Measurements from ENCODE around the gene SAA1.

The SAA1 gene

DNA sequence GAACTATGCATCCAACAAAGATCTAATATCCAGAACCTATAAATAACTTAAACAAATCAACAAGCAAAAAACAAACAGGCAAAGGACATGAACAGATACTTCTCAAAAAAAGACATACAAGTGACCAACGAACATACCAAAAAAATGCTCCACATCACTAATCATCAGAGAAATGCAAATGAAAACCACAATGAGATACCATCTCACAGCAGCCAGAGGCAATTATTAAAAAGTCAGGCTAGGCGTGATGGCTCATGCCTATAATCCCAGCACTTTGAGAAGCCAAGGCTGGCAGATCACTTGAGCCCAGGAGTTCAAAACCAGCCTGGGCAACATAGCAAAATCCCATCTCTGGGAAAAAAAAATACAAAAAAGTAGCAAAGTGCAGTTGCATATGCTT lies 40.2 kb upstream of the SAA1 start:
- POLR2A ChIA-PET: no interaction called here
- Histone ChIP-seq H3K4me1 (ENCODE audit: control insufficient read depth, insufficient read depth, low read length) (no peaks in the 10 kb centered on the region), H3K36me3 (ENCODE audit: control insufficient read depth in 2 of 2, insufficient read depth in 1 of 2, low read length in 2 of 2) (no peaks in the 10 kb centered on the region), H3K4me3 (ENCODE audit: low read depth, low read length) (no peak overlapping the region), H3K9me3 (ENCODE audit: control insufficient read depth, insufficient read depth, low read depth, low read length) (no peaks in the 10 kb centered on the region), H3K27ac (ENCODE audit: extremely low read depth, low read depth, low read length) (no peak overlapping the region)
- TF ChIP-seq ZNF843 (tag by site-specific recombination; IDR thresholded peaks at IDR 0.05): no peak
- no peak for TF ChIP-seq ZNF426 (tag by site-specific recombination; IDR thresholded peaks at IDR 0.05)
- TF ChIP-seq, protein P1, sequence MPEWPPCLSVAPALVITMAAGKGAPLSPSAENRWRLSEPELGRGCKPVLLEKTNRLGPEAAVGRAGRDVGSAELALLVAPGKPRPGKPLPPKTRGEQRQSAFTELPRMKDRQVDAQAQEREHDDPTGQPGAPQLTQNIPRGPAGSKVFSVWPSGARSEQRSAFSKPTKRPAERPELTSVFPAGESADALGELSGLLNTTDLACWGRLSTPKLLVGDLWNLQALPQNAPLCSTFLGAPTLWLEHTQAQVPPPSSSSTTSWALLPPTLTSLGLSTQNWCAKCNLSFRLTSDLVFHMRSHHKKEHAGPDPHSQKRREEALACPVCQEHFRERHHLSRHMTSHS (tag by site-specific recombination; IDR thresholded peaks at IDR 0.05): no peak
- no peak for TF ChIP-seq ZNF580 (tag by site-specific recombination; IDR thresholded peaks at IDR 0.05)
- TF ChIP-seq TCF7L2 (IDR thresholded peaks at IDR 0.05; ENCODE audit: borderline replicate concordance, low read depth, low read length): no peak
- CTCF ChIA-PET: interaction anchor here (0.7 to 4.7 kb wide), 2 partner anchors 18 to 111 kb away, joined by 4 to 27 read pairs; no protein-coding TSS in a partner anchor

- ChIA-PET CTCF (interaction anchor here (0.9 to 1.1 kb wide), 2 partner anchors 14 to 114 kb away, joined by 3 read pairs; no protein-coding TSS in a partner anchor), POLR2A (no interaction called here)
- Histone ChIP-seq H3K4me1 (ENCODE audit: control insufficient read depth, insufficient read depth, low read length) (no peaks in the 10 kb centered on the region), H3K4me3 (ENCODE audit: low read depth, low read length) (no peak overlapping the region), H3K27ac (ENCODE audit: extremely low read depth, low read depth, low read length) (no peak overlapping the region), H3K9me3 (ENCODE audit: control insufficient read depth, insufficient read depth, low read depth, low read length) (no peaks in the 10 kb centered on the region), H3K36me3 (ENCODE audit: control insufficient read depth in 2 of 2, insufficient read depth in 1 of 2, low read length in 2 of 2) (no peaks in the 10 kb centered on the region)
- no peak for TF ChIP-seq RBAK (tag by site-specific recombination; IDR thresholded peaks at IDR 0.05)
- no peak for TF ChIP-seq ZNF146 (tag by site-specific recombination; IDR thresholded peaks at IDR 0.05)
- no peak for TF ChIP-seq ZFP3 (tag by site-specific recombination; IDR thresholded peaks at IDR 0.05; ENCODE audit: low read depth)
- TF ChIP-seq, protein P2, sequence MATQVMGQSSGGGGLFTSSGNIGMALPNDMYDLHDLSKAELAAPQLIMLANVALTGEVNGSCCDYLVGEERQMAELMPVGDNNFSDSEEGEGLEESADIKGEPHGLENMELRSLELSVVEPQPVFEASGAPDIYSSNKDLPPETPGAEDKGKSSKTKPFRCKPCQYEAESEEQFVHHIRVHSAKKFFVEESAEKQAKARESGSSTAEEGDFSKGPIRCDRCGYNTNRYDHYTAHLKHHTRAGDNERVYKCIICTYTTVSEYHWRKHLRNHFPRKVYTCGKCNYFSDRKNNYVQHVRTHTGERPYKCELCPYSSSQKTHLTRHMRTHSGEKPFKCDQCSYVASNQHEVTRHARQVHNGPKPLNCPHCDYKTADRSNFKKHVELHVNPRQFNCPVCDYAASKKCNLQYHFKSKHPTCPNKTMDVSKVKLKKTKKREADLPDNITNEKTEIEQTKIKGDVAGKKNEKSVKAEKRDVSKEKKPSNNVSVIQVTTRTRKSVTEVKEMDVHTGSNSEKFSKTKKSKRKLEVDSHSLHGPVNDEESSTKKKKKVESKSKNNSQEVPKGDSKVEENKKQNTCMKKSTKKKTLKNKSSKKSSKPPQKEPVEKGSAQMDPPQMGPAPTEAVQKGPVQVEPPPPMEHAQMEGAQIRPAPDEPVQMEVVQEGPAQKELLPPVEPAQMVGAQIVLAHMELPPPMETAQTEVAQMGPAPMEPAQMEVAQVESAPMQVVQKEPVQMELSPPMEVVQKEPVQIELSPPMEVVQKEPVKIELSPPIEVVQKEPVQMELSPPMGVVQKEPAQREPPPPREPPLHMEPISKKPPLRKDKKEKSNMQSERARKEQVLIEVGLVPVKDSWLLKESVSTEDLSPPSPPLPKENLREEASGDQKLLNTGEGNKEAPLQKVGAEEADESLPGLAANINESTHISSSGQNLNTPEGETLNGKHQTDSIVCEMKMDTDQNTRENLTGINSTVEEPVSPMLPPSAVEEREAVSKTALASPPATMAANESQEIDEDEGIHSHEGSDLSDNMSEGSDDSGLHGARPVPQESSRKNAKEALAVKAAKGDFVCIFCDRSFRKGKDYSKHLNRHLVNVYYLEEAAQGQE (tag by site-specific recombination; IDR thresholded peaks at IDR 0.05): no peak
- TF ChIP-seq ZNF449 (tag by site-specific recombination; IDR thresholded peaks at IDR 0.05): no peak
- no peak for TF ChIP-seq IKZF3 (tag by site-specific recombination; IDR thresholded peaks at IDR 0.05)
- TF ChIP-seq GLI2 (tag by site-specific recombination; IDR thresholded peaks at IDR 0.05; ENCODE audit: borderline replicate concordance, low read depth): no peak
- TF ChIP-seq, protein P3, sequence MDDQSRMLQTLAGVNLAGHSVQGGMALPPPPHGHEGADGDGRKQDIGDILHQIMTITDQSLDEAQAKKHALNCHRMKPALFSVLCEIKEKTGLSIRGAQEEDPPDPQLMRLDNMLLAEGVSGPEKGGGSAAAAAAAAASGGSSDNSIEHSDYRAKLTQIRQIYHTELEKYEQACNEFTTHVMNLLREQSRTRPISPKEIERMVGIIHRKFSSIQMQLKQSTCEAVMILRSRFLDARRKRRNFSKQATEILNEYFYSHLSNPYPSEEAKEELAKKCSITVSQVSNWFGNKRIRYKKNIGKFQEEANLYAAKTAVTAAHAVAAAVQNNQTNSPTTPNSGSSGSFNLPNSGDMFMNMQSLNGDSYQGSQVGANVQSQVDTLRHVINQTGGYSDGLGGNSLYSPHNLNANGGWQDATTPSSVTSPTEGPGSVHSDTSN (CRISPR knock-in tag; IDR thresholded peaks at IDR 0.05): no peak
- TF ChIP-seq ZNF530 (tag by site-specific recombination; IDR thresholded peaks at IDR 0.05; ENCODE audit: low read depth): no peak
- no peak for TF ChIP-seq HOXC10 (CRISPR knock-in tag; IDR thresholded peaks at IDR 0.05)
- TF ChIP-seq ZNF19 (tag by site-specific recombination; IDR thresholded peaks at IDR 0.05; ENCODE audit: low read depth): no peak
Measured at GRCh38 chr11:18229501-18229900, 36.6 kb upstream of the SAA1 start.
